LNCaP clone FGC (cell line): ENCODE results near the gene FBXW7.

Experiments used
- DNase-seq: peaks from one replicate; pipeline ENCODE4 v3.0.0-alpha.2; 2011; ENCODE audit warnings: low read depth
- H3K4me3 ChIP-seq: 2 replicates; pipeline ENCODE4 v1.5.1; 2011; ENCODE audit warnings: mild to moderate bottlenecking, low read depth, low read length, control low read depth
- CTCF ChIP-seq: IDR thresholded peaks from 2 replicates; pipeline ENCODE4 v1.5.1; 2012; ENCODE audit warnings: mild to moderate bottlenecking; ENCODE audit not compliant: control insufficient read depth, insufficient read depth; ENCODE audit errors: extremely low read depth

Gene FBXW7

GRCh38 chr4:152508386-152508785 lies 27.5 kb downstream of the FBXW7 start:
- TF ChIP-seq CTCF, result no peak
- H3K4me3 ChIP-seq, result no peak overlapping the region
- no peak for DNase-seq

- no peak for TF ChIP-seq CTCF
- DNase-seq, result no peak
- no peak overlapping the region for H3K4me3 ChIP-seq
Measured at GRCh38 chr4:152503653-152504290, 32.1 kb downstream of the FBXW7 start.

GRCh38 chr4:152501846-152502536 lies 33.9 kb downstream of the FBXW7 start:
- TF ChIP-seq CTCF, result no peak
- no peak overlapping the region for H3K4me3 ChIP-seq
- no peak for DNase-seq

- H3K4me3 ChIP-seq, result no peak overlapping the region
- TF ChIP-seq CTCF, result peak; percentile 64
- peak; percentile 83 for DNase-seq
Measured at GRCh38 chr4:152500800-152501434, 35.0 kb downstream of the FBXW7 start.

- no peak overlapping the region for H3K4me3 ChIP-seq
- no peak for TF ChIP-seq CTCF
- no peak for DNase-seq
Measured at GRCh38 chr4:152500275-152500674, 35.6 kb downstream of the FBXW7 start.

- no peak for TF ChIP-seq CTCF
- DNase-seq, result no peak
- no peak overlapping the region for H3K4me3 ChIP-seq
Measured at GRCh38 chr4:152499344-152499743, 36.5 kb downstream of the FBXW7 start.
